HT-29 (cell line): Measurements from ENCODE around the gene MAGI2. TPM values are rescaled to one million over a fixed set of nuclear protein-coding genes. Genes with fewer than 3 reads are reported as not detected.
"Not testable (repeated sequence)": the region's sequence is repeated elsewhere in the genome, so short reads cannot be mapped to it uniquely, and the experiment has no call there.

Experiments
- DNase-seq: peaks from one replicate; pipeline ENCODE4 v3.0.0-alpha.2; 2015; ENCODE audit warnings: low spot score
- total RNA-seq: library from RNA; depleted of rRNA; stranded (reverse); fragments of >200 nt; shearing (Covaris generic); gene quantifications from 2 replicates; pipeline ENCODE4 v1.2.3, GENCODE V29; 2014

MAGI2 gene
- total RNA-seq, 1 experiment from 2014 or later = 0.23 TPM

GRCh38 chr7:78675511-78675910, 778.0 kb downstream of the MAGI2 start:
- DNase-seq = no peak

- no peak for DNase-seq
Measured at GRCh38 chr7:78673272-78673671, 780.2 kb downstream of the MAGI2 start.

GRCh38 chr7:78662939-78663338, 790.5 kb downstream of the MAGI2 start:
- DNase-seq = no peak

GRCh38 chr7:78649976-78650375, 803.5 kb downstream of the MAGI2 start:
- peak; percentile 53 for DNase-seq

GRCh38 chr7:78649236-78649635, 804.2 kb downstream of the MAGI2 start:
- DNase-seq = no peak

- no peak for DNase-seq
Measured at GRCh38 chr7:78642751-78643150, 810.7 kb downstream of the MAGI2 start.

- peak; percentile 5 for DNase-seq
Measured at GRCh38 chr7:78638364-78638763, 815.1 kb downstream of the MAGI2 start.

GRCh38 chr7:78636727-78637126, 816.7 kb downstream of the MAGI2 start:
- no peak for DNase-seq

GRCh38 chr7:78635026-78635793, 818.3 kb downstream of the MAGI2 start:
- no peak for DNase-seq

- DNase-seq = peak; percentile 13
Measured at GRCh38 chr7:78634093-78634492, 819.4 kb downstream of the MAGI2 start.

- DNase-seq = peak; percentile 67
Measured at GRCh38 chr7:78620920-78621319, 832.5 kb downstream of the MAGI2 start.

GRCh38 chr7:78616539-78616938, 836.9 kb downstream of the MAGI2 start:
- DNase-seq = no peak

- DNase-seq = no peak
Measured at GRCh38 chr7:78609281-78609680, 844.2 kb downstream of the MAGI2 start.

- DNase-seq = peak; percentile 25
Measured at GRCh38 chr7:78607099-78607498, 846.4 kb downstream of the MAGI2 start.

GRCh38 chr7:78605119-78605518, 848.3 kb downstream of the MAGI2 start:
- DNase-seq = no peak

- no peak for DNase-seq
Measured at GRCh38 chr7:78601728-78602127, 851.7 kb downstream of the MAGI2 start.

- no peak for DNase-seq
Measured at GRCh38 chr7:78594156-78594555, 859.3 kb downstream of the MAGI2 start.

GRCh38 chr7:78588393-78588792, 865.1 kb downstream of the MAGI2 start:
- DNase-seq = no peak

- peak; percentile 78 for DNase-seq
Measured at GRCh38 chr7:78587443-78588044, 865.9 kb downstream of the MAGI2 start.

GRCh38 chr7:78585980-78586379, 867.5 kb downstream of the MAGI2 start:
- DNase-seq = no peak

- DNase-seq = no peak
Measured at GRCh38 chr7:78578686-78579085, 874.8 kb downstream of the MAGI2 start.

- not testable (repeated sequence) for DNase-seq
Measured at GRCh38 chr7:78577174-78577952, 876.1 kb downstream of the MAGI2 start.
